ENCODE results near the gene SLC26A6.
A peak's percentile ranks its signal among the peaks of the same experiment; 100 is the strongest.

The SLC26A6 gene, protein sequence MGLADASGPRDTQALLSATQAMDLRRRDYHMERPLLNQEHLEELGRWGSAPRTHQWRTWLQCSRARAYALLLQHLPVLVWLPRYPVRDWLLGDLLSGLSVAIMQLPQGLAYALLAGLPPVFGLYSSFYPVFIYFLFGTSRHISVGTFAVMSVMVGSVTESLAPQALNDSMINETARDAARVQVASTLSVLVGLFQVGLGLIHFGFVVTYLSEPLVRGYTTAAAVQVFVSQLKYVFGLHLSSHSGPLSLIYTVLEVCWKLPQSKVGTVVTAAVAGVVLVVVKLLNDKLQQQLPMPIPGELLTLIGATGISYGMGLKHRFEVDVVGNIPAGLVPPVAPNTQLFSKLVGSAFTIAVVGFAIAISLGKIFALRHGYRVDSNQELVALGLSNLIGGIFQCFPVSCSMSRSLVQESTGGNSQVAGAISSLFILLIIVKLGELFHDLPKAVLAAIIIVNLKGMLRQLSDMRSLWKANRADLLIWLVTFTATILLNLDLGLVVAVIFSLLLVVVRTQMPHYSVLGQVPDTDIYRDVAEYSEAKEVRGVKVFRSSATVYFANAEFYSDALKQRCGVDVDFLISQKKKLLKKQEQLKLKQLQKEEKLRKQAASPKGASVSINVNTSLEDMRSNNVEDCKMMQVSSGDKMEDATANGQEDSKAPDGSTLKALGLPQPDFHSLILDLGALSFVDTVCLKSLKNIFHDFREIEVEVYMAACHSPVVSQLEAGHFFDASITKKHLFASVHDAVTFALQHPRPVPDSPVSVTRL

DNA sequence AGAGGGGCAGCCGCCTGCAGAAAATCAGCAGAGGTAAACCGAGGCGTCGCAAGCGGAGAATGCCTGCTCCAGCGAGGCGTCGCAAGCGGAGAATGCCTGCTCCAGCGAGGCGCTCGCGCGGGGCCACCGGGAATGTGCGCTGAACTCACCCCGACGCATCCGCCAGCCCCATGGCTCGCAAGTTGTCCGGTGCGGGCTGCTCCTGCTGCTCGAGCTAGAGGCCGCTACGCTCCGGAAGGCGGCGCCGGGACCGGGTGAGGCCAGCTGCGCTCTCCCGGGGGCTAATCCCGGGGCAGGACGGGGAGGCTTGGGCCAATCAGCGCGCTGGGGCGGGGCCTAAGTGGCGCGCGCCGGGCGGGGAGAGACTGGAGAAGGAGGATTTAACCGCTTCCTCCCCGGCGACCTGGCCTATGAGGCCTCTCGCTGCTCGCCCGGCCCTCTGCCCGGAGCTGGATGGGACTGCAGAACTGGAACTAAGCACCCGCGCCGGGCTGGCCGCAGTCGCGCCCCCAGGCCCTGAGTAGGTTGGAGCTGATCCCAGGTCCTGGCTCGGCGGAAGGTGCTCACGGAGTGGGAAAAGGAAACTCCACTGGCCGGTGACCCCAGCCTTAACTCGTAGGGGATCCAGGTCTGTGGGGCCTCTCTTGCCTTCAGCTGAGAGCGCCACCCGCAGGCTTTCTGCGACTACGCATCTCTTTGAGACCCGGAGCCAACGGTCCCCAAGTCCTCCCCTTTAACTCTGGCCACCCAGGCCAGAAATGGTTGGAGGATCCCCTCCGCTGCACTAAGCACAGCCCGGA, at the start of gene SLC26A6:
TSS of gene SLC26A6 (minus strand) at position 240 of the 800 bp plus-strand sequence. CDS start at position 172, 68 bp downstream.
- peak; percentile 87 to 90 for DNase-seq

DNA sequence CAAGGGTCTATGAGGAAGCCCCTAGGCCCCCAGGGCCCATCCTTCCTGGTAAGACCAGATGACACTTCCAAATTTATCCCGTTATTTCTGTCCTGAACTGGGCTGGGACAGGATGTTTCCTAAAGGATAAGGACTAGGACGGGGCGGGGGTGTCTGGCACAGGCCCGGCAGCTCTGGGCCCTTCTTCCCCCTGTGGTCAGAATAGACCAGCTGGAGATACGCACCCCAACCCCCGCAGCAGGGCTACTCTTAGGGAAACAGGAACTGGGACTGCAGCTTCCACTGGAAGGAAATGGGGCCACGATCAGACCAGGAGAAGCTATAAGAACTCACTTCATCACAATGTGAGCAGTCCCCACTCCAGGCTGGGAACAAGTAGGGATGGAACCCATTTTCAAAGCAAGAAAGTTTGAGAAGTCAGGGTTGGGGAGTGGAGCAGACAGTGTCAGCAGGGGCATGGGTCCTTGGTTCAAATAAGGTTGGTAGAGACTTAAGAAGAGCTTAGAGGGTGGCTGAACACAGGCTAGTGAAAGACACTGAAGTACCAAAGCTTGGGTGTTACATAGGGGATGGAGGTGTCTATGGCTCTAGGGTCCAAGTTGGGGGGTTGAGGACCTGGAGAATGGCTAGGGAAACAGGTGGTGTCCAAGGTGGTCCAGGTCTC, 49.4 kb upstream of the SLC26A6 start:
- DNase-seq = no peak

DNA sequence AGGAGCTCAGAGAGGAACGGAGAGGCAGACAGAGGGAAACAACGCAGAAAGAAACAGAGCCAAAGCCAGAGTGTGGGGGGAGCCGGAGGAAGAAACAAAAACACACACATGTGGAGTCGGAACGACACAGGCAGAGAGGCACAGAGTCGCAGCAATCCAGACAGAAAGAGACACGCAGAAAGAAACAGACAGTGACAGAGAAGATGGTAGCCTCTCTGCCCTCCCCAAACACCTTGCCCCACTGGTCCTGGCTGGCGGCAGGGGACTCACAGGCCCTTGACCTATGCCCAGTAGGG, 48.7 kb upstream of the SLC26A6 start:
- no peak for DNase-seq

DNA sequence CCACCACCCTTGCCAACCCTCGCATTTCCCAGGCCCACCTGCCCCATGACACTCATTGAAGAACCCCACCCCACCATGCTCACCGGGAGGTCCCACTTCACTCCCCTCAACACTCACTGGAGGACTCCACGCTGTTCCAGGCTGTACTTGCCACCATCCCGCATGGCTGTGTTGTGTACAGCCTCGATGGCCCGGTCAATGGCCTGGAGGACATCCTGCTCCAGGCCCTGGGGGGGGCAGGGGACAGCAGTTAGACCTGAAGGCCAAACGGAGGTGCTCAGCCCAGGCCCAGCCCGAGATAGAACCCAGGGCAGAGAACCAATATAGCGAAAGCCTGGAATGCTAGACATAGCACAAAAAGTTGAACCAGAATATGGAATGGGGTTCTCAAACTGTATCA, 47.5 kb upstream of the SLC26A6 start:
- DNase-seq = no peak

DNA sequence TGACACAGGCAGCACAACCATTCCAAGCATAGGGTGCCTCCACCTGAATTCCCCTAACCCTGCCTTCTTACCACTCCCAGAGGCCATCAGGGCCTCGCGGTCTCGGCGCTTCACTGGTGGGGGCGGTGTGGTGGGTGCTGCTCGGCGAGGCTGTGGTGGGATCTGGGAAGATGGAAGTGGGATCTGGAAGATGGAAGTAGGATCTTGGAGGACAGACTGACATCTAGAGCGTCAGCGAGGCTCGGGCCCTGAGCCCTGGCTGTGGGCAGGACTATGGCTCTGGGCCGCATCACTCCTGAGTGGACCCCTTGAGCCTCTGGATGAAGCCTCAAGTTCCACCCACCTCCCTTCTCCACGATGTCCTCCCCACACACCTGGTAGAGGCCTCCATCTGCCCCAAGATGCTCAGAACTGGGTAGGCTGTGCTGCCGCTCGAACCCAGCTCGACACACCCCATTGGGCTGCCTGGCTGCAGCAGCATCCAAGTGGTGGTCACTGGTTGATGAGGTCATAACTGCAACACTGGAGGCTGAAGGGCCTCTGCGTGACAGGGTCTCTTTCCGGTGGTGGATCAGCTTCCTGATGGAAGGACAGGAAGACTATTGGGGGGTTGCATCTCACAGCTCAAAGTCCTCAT, 46.8 kb upstream of the SLC26A6 start:
- DNase-seq = no peak

DNA sequence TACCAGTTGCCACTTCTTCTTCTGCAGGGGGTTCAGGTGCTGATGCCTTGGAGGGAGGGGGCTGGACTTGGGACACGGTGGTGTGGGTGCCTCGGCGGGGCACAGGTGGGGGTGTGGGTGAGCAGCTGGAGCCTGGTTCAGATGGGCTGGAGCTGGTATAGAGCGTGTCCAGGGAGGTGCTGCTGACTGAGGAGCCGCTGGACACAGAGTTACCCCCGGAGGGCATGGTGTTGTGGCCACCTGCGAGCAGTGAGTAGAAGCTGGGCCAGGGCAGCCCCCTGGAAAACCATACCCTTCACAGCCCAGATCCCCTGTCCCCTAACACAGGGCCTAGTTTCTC, 46.2 kb upstream of the SLC26A6 start:
- DNase-seq = no peak

DNA sequence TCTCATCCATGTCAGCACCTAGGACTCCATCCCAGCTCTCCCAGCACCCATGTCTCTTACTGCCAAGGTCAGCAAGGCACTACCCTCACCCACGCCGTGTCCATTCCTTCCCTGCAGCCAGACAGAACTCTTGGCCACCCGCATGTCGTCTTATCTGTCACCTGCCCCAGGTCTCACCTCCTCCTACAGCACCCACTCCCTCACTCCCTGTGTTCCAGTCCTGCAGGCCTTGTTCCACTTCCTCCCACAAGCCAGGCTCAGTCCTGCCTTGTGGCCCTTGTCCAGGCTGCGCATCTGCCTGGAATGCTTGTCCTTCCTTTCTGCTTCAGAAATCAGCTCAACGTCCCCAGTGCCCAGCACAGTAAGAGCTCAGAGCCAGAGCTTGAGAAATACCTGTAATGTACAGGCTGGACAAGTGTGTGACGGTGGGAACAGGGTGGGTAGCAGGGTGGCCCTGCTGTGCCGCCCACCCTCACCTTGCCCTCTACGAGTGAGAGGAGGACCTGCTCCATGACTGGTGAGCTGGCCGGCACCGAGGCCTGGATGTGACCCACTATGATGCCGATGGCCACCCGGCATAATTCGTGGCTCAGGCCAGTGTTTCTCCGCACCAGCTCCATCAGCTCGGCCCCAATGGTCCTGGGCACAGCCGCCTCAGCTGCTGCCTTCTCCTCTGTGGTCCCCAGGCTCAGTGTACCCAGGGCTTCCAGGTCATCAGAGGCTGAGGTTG, 45.7 kb upstream of the SLC26A6 start:
- DNase-seq = no peak

DNA sequence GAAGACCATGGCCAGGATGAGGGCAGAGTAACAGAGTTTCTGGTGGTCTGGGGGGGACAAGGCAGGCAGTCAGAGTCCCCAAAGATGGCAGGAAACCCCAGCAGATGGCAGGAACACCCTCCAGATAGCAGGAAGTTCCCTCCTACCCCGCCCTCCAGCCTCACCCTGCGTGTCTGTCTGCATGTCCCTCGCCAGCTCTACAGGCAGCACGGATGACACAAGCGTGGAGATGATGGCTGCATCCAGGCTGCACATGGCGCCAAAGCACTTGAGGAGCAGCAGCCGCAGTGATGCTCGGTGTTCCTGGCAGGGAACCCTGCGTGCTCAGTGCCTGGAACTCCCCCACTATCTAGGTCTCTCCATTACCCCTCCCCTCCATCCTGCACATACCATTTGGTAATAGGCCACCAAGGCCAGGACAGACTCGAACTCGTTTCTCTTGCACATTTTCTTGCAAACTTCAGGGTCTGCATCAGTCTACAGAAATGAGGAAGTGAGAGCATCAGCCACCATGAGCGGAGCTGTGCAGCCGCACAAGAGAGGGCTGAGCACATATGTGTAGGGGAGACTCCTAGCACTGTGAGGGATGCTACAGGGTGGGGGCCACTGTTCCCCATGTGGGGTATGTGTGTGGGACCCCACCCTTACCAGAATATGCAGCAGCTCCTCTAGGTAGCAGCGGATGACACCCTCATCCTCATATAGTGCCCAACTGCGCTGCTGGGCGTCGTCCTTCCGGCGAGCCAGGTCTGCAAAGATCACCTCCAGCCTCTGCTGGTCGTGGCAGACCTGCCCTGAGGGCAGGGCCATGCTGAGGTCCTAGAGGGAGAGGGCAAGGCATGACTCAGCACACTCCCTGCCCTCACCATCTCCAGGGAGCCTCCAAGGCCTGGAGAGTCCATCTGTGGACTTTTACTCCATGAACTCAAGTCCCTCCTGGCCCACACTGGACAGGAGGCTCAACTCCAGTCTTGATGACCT, 44.4 kb upstream of the SLC26A6 start:
- DNase-seq = no peak

DNA sequence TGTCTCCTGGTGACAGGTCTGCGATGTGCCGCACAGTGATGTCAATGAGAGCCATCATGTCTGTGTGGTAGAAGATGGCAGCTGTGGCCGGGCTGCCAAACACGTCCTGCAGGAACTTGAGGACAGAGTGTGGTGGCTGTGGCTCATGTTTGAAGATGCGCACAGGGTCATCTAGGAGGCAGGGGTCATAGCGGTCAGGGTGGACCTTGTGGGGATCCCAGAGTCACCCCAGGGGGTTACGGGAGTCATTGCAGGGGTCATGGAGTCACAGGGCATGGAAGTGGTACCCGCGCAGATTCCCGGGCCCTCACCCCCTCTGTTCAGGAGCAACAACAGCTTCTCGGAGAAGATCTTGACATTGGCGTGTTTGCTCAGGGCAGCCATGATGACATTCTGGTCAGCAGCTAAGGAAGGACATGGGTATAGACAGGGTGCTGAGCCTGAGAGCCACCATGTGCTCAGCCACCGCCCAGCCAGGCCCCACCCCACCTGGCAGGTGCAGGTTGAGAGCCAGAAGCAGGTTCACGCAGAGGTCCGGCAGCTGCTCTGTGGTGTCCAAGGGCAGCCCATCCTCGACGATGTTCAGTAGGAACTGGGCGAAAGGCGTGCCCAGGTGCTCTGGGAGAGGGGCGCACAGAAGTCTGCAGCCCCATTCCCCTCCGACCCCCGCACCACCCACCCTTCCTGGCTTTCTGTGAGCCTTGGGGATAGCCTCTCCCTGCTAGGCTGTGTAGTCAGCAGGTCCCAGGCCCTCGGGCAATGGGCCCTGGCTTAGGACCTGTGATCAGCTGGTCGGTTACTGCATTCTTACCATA, 43.5 kb upstream of the SLC26A6 start:
- DNase-seq = no peak

DNA sequence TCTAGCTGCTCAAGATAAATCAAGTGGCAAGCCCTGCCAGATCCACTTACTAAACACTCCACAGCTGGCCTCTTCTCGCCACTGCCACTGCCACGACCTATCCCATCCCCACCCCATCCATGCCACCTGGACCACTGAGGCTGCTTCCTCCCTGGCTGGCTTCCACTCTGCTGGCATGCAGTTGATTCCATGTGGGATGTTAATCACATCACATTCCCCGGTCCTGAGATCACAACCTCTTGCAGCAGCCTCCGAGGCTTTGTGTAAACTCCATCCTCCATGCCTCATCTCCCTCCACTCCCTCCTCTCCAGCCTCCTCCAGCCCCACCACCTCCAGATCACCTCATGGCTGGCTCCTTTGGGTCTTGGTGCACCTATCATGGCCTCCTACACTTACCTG, 42.8 kb upstream of the SLC26A6 start:
- DNase-seq = no peak

DNA sequence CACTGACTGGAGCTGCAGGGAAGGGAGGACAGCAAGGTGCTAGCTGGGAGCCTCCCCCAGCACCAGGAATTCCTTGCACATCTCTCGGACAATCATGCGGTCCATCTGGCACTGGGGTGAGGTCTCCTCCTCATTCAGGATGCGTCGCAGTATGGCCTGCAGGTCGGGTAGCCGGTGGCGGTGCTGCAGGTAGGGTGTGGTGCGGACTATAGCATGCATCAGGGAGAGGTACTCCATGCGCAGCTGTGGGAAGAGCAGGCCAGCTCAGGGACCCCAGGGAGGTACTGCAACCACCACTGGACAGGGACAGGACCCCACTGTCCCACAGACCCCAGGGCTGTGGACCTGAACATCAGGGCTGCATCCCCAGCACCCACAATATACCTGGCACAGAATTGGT, 39.2 kb upstream of the SLC26A6 start:
- DNase-seq = no peak

DNA sequence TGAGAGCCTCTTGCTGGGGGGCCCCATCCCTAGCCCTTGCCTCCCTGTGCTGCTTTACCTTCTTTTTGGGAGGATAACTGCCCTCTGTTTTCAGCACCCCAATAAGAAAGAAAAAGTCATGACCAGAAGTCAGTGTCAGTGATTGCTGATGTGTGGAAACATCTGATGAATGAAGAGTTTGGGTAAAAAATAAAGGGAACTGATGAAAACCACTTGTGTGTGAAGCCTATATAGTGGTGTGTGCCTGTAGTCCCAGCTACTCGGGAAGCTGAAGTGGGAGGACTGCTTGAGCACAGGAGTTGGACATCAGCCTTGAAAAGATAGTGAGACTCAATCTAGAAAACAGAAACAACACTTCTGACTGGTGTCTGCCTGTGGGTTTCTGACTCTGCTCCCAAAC, 37.3 kb upstream of the SLC26A6 start:
- DNase-seq = no peak

DNA sequence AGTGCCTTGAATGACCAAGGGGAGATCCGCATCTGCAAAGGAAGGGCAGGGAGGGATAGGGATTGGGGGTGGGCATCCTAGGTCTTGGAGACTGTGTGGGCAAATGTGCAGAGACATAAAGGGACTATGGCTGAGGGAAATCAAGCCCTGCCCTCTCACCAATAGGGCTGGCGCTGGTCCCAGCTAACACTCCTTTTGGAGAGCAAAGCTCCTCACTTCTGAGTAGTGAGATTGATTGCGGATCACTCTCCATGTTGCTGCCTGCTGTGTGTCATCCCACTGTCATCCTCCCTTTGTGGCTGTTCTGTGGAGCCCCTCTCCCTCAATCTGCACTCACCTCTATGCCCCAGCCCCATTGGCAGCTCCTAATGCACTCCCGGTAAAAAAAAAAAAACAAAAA, 29.7 kb upstream of the SLC26A6 start:
- no peak for DNase-seq

DNA sequence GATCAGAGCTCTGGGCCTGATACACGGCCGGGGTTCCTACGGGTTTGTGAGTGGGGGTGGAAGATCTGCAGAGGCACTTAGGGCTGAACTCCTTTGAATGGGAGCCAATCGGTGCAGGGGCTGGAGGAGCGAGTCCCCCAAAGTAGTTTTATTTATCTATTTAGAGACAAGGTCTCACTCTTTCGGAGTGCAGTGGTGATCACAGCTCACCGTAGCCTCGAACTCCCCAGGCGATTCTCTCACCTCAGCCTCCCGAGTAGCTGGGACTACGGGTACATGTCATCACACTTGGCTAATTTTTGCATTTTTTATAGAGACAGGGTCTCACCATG, 29.0 kb upstream of the SLC26A6 start:
- no peak for DNase-seq

DNA sequence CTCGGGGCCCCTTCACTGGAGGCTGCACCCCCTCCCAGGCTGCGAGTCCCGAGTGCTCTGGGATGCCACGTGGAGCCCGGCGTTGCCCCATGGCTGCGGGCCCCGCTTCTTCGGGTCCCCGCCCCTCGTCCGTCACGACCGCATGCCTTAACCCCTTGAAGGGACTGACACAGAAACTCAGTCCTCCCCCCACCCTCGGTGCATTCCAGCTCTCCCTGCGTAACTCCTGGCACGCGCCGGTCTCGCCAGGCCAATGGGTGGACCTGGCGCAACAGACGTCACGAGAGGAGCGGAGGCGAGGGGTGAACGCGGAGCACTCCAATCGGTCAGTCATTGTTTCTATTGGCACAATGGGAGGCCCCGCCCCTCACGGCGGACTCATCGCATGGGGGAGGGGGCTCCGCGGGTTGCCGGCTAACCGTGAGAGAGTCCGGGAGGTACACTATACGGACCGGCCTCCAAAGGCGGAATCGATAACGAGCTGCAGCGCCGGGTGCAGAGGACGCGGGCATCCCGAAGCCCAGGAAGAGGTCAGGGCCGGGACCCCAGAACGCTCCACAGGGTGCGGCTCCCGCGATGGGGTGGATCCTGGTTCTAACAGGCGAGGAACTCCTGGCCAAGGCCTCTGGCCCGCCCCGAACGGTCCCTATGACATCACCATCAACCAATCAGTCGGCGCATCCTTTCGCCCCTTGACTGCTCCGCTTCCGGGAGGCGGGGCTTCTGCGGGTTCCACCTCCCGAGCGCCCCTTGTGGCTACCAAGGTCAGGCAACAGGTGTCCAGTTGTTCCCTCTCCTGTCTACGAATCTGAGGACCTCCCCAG, 28.4 kb upstream of the SLC26A6 start:
- peak; percentile 93 to 95 for DNase-seq

DNA sequence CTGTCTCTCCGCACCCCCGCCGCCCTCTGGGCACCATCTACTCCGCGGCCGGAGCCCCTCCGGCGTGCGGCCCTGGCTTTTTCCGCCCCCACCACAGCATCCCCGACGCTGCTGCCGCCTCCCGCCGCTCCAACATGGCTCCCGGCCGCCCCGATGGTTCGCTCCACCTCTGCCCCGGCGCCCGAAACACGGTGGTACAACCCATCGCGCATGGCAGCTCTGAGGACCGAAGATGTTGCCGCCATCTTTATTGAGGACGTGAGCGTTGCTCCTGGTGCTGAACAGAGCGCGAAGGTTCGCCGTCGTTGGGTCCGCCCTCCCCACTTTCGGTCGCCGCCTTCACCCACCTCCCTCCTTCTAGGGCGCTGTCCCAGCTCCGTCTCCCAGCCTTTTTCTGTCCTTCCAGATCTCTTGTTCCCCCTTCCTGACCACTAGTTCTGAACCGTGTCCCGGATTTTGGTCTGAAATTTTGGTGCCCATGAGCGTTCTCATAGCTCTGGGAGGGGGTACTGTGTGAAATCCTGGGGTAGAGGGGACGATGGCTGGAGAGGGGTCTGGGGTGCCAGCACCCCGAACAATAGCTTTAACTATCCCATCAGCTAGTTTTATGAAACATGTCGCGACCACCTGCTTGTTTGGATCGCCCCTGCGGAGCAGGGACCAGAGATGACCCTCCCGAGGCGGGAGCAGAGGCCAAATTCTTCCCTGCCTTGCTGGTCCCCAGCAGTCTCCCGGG, 27.7 kb upstream of the SLC26A6 start, which contains the start of gene CELSR3:
TSS of gene CELSR3 (minus strand) at position 134 of the 736 bp plus-strand sequence. CDS start 252 bp downstream, outside the sequence.
- peak; percentile 78 to 83 for DNase-seq

DNA sequence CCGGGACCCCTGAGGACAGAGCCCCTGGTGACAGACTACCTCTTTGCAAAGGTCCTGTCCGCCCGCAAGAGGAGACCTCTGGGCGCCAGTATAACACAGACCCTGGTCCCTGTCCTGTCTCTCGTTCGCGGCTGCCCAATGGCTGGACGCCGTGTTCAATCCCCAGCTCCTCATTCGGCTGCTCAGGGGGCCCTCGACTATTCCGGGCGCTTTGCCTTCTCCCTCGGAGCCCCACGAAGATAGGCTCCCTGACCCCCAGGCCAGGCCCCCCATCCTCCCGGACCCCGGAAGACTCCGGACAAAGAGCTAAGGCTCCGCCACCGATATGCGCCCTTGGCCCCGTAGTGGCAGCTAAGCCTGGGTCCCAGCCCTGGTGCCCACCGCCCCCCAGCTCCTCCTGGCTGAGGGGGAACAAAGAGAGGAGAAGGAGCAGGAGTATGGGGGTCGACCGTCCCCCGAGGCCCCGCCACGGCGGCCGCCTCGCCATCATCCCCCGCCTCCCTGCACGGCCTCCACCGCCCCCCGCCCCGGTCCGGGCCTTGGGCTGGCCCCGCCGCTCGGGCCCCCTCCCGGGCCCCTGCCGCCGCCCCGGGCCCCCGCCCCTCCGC, 27.0 kb upstream of the SLC26A6 start:
- no peak for DNase-seq

Measured in NCI-H2081 (cell line).